CD4-positive, alpha-beta T cell treated with Interleukin-4 for 4 hours (primary cell): ENCODE data around the gene RAP1GAP.
"Not testable (repeated sequence)": the region's sequence is repeated elsewhere in the genome, so short reads cannot be mapped to it uniquely, and the experiment has no call there.

ENCODE experiments used
- DNase-seq: peaks from one replicate; pipeline ENCODE4 v3.0.0-alpha.2; 2020

The RAP1GAP gene

GRCh38 chr1:21567241-21568005 is 101.7 kb downstream of the RAP1GAP start:
- no peak for DNase-seq

DNA sequence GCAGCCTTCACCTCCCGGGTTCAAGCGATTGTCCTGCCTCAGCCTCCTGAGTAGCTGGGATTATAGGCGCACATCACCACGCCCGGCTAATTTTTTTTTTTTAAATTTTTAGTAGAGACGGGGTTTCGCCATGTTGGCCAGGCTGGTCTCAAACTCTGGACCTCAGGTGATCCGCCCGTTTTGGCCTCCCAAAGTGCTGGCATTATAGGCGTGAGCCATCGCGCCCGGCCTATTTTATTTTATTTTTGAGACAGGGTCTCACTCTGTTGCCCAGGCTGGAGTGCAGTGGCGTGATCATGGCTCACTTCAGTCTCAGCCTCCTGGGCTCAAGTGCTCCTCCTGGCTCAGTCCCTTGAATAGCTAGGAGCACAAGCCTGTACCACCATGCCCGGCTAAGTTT is 102.8 kb downstream of the RAP1GAP start:
- DNase-seq, result not testable (repeated sequence)

- no peak for DNase-seq
These were observed 103.9 kb downstream of the RAP1GAP start for GRCh38 chr1:21565285-21565684.

GRCh38 chr1:21564521-21565095 is 104.5 kb downstream of the RAP1GAP start:
- DNase-seq, result no peak

DNA sequence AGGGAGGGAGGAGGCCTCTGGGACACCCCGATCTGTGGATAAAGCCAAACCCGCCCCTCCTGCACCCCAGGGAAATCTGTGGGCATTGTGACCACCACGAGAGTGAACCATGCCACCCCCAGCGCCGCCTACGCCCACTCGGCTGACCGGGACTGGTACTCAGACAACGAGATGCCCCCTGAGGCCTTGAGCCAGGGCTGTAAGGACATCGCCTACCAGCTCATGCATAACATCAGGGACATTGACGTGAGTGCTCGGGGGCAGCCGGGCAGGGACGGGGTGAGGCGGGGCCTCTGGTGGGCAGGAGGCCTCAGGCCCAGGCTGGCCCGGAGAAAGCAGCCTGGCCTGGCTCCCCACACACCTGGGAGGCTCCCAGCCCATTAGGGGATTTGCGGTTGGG is 105.2 kb downstream of the RAP1GAP start:
- no peak for DNase-seq

GRCh38 chr1:21562896-21563295 is 106.3 kb downstream of the RAP1GAP start:
- no peak for DNase-seq

DNA sequence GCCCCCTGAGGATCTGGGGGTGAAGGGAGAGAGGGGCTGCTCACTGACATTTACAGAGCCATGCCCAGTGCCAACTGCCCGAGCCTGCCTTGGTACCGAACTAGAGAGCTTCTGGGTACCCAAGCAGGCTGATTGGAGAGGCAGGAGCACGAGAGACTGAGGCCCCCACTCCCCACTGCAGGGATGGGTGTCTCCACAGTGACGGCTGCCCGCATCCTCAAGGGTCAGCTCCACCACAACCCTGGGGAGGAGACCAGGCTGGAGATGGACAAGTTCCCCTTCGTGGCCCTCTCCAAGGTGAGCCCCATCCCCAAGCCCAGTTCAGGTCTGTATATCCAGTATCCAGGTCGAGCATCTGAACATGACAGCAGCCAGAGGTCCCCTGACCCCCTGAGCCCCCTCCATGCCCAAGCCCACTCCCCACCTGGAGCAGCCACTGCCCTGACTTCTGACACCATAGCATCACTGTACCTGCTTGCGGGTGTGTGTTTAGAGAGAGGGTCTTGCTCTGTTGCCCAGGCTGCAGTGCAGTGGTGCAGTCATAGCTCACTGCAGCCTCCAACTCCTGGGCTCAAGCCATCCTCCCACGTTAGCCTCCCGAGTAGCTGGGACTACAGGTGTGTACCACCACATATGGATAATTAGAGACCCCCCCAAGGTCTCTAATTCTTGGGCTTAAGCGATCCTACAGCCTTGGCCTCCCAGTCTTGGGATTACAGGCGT is 108.1 kb downstream of the RAP1GAP start:
- no peak for DNase-seq

DNA sequence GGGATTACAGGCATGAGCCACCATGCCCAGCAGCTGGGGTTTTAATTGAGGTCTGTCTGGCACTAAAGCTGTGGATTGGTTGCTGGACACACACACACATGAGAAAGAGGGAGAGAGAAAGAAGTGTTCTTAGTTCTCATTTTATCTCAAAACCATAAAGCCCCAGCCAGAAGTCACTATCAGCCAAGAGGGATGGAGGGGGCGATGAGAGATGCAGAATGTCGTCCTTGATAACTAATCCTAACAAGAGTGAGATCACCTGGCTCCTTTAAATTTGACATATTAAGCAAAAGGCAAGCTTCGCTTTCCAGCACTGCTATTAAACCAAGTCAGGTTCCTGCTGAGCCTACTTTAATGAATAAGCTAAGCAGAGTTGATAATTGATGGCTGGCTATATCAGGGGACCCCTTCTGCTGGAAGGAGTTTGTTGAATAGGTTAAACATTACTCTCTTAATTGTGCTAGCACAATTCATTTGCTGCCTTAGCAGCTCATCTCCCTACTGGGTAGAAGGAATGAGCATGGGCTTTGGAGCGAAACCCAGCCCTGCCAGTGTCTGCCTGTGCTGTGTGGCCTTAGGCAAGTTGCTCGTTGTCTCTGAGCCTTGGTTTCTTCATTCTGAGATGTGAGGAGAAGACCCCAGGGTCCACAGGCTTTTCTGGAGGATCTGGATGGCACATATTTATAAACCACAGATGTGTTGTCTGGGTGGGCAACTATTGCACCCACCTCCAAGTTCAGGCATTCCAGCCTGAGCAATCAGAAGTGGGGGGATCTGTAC is 109.2 kb downstream of the RAP1GAP start:
- no peak for DNase-seq

- DNase-seq, result no peak
These were observed 115.8 kb downstream of the RAP1GAP start for GRCh38 chr1:21553116-21553926.

DNA sequence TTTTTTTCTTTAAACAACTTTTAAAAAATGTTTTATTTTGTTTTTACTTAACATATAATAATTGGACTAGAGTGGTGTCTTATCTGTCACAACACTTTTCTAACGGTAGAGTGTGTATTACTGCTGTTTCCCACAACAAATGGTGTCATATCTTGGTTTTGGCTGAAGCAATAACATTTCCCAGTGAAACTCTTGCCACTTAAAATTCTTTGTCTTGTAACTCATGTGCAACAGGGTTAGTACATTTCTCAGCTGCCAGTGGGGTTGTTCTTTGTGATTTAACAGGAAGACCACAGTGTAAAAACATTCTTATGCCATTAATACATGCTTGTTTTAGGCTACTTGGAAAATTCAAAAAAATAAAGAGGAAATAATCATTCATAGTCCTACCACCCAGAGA is 116.4 kb downstream of the RAP1GAP start:
- DNase-seq, result no peak

- DNase-seq, result no peak
These were observed 118.2 kb downstream of the RAP1GAP start for GRCh38 chr1:21550866-21551475.

- no peak for DNase-seq
These were observed 119.1 kb downstream of the RAP1GAP start for GRCh38 chr1:21550097-21550496.

GRCh38 chr1:21547876-21548275 is 121.3 kb downstream of the RAP1GAP start:
- no peak for DNase-seq
